Posterior cingulate gyrus (tissue), 11 donors: ENCODE data around the gene RIPOR3.

Experiments used
- DNase-seq, 10 donors: peaks; one replicate each; pipeline versions ENCODE4 v3.0.0 to v3.0.0-alpha.2; 2020 to 2021; ENCODE audit warnings: mixed read lengths in 3 of 10
- intact Hi-C: fragments of 100-400 bp; cut with DNase I; formaldehyde crosslinking; loops from one replicate; pipeline ENCODE4 v1.15.1; 2023

Gene RIPOR3

GRCh38 chr20:50565871-50566270 lies 125.5 kb downstream of the RIPOR3 start:
- DNase-seq = no peak
- intact Hi-C loops = no loop called here

GRCh38 chr20:50565383-50565782 lies 126.0 kb downstream of the RIPOR3 start:
- intact Hi-C loops = no loop called here

GRCh38 chr20:50563133-50563944 lies 128.0 kb downstream of the RIPOR3 start:
- no peak for DNase-seq
- intact Hi-C loops = no loop called here

More at GRCh38 chr20:50565383-50565782, 126.0 kb downstream of the RIPOR3 start:
- DNase-seq = no peak

GRCh38 chr20:50562262-50562701 lies 129.1 kb downstream of the RIPOR3 start:
- intact Hi-C loops = no loop called here
- DNase-seq = peak in 1 of 10 donors; percentile 27

GRCh38 chr20:50561379-50562078 lies 129.8 kb downstream of the RIPOR3 start:
- intact Hi-C loops = no loop called here
- DNase-seq = peak in 6 of 10 donors; percentile 46 to 91 (median 78)

- intact Hi-C loops = no loop called here
- peak in 8 of 10 donors; percentile 46 to 93 (median 53) for DNase-seq
Measured at GRCh38 chr20:50560867-50561266, 130.5 kb downstream of the RIPOR3 start.

GRCh38 chr20:50559856-50560638 lies 131.3 kb downstream of the RIPOR3 start:
- intact Hi-C loops = no loop called here

GRCh38 chr20:50559149-50559548 lies 132.2 kb downstream of the RIPOR3 start:
- intact Hi-C loops = no loop called here
- DNase-seq = no peak

More at GRCh38 chr20:50559856-50560638, 131.3 kb downstream of the RIPOR3 start:
- DNase-seq = no peak

- DNase-seq = no peak
- intact Hi-C loops = no loop called here
Measured at GRCh38 chr20:50558483-50558925, 132.8 kb downstream of the RIPOR3 start.

GRCh38 chr20:50557549-50558134 lies 133.7 kb downstream of the RIPOR3 start:
- intact Hi-C loops = no loop called here
- no peak for DNase-seq

- intact Hi-C loops = no loop called here
- no peak for DNase-seq
Measured at GRCh38 chr20:50555662-50556061, 135.7 kb downstream of the RIPOR3 start.

GRCh38 chr20:50554694-50555579 lies 136.4 kb downstream of the RIPOR3 start:
- no peak for DNase-seq
- intact Hi-C loops = no loop called here

GRCh38 chr20:50552979-50553378 lies 138.4 kb downstream of the RIPOR3 start:
- DNase-seq = no peak
- intact Hi-C loops = no loop called here

- intact Hi-C loops = no loop called here
- no peak for DNase-seq
Measured at GRCh38 chr20:50551288-50551687, 140.1 kb downstream of the RIPOR3 start.

- intact Hi-C loops = no loop called here
- no peak for DNase-seq
Measured at GRCh38 chr20:50550531-50550930, 140.8 kb downstream of the RIPOR3 start.

- intact Hi-C loops = no loop called here
- DNase-seq = no peak
Measured at GRCh38 chr20:50548396-50548795, 142.9 kb downstream of the RIPOR3 start.

- no peak for DNase-seq
- intact Hi-C loops = no loop called here
Measured at GRCh38 chr20:50547964-50548363, 143.4 kb downstream of the RIPOR3 start.

- intact Hi-C loops = no loop called here
- DNase-seq = no peak
Measured at GRCh38 chr20:50546729-50547314, 144.5 kb downstream of the RIPOR3 start.

GRCh38 chr20:50545126-50545525 lies 146.2 kb downstream of the RIPOR3 start:
- DNase-seq = no peak
- intact Hi-C loops = no loop called here
